Measurements from ENCODE around the gene C11orf16. TPM values are rescaled to one million over a fixed set of nuclear protein-coding genes. Genes with fewer than 3 reads are reported as not detected.

C11orf16 gene
- total and polyA plus RNA-seq, 9 of the 15 experiments (the other 6 are each of a cell fraction or from before 2014, with no cell fraction given), result not detected

- intact Hi-C loops (cut with micrococcal nuclease) (loop anchor here (1.0 to 10.0 kb wide), 7 partner anchors 43 to 385 kb away; partner anchors contain the start of gene NRIP3), in situ Hi-C loops (cut with MboI) (no loop called here)
- Histone ChIP-seq H2AFZ (ENCODE audit: low read depth, low read length) (no peak overlapping the region), H3K36me3 (ENCODE audit: control insufficient read depth, insufficient read depth, low read length) (peaks cover 23% of the 10 kb centered on the region; the same call in 2 of the 3 replicates), H3K27ac (ENCODE audit: extremely low read depth, low read depth, low read length) (no peak overlapping the region), H3K79me2 (ENCODE audit: control insufficient read depth, insufficient read depth, low read length) (peaks cover 48% of the 10 kb centered on the region), H3K4me2 (ENCODE audit: insufficient read depth, low read length) (no peak overlapping the region), H3K9ac (ENCODE audit: insufficient read depth in 1 of 2, low read depth in 2 of 2, low read length in 2 of 2) (no peak overlapping the region), H3K9me3 (replicated peaks; ENCODE audit: control insufficient read depth, insufficient read depth, low read depth, low read length) (no peaks in the 10 kb centered on the region), H3K4me3 (no peak overlapping the region), H3K4me1 (replicated peaks in 1 of 2; ENCODE audit: control insufficient read depth in 2 of 2, insufficient read depth in 2 of 2, low read length in 2 of 2) (peaks cover 10 to 11% of the 10 kb centered on the region in 2 experiments; a peak in 4 of 5 replicates), H3K9me1 (ENCODE audit: control insufficient read depth, insufficient read depth, low read length) (no peaks in the 10 kb centered on the region), H3K27me3 (ENCODE audit: control insufficient read depth in 2 of 2, insufficient read depth in 2 of 2, low read length in 2 of 2) (no peaks in the 10 kb centered on the region), H4K20me1 (replicated peaks; ENCODE audit: control insufficient read depth, insufficient read depth, low read length) (no peaks in the 10 kb centered on the region)
- WGBS (ENCODE audit: insufficient coverage, low coverage, missing lambda C conversion rate), result 24% methylated on average over 2 of the region's 2 CpGs
- BruUV-seq (replicated peaks), result no TSS peak
- POLR2A ChIA-PET, result interaction anchor here (1.0 to 1.5 kb wide), 3 partner anchors 17 to 269 kb away, joined by 3 to 4 read pairs (median 4); partner anchors contain the start of gene ASCL3
- CTCF ChIA-PET (ENCODE audit: low intra/inter-chr PET ratio), result interaction anchor here (0.7 to 1.4 kb wide), 4 partner anchors 46 to 973 kb away, joined by 3 to 5 read pairs (median 4); no protein-coding TSS in a partner anchor
- peak; percentile 60 to 81 (median 67) for DNase-seq (ENCODE audit: extremely low read depth in 1 of 4, low spot score in 3 of 4)
- FAIRE-seq, result peak; percentile 94
- ATAC-seq, result peak; percentile 60
- TF ChIP-seq CEBPB (tag; IDR thresholded peaks at IDR 0.05), result no peak
- no peak for TF ChIP-seq ZNF699 (CRISPR knock-in tag; IDR thresholded peaks at IDR 0.05; ENCODE audit: insufficient replicate concordance)
- TF ChIP-seq NFE2 (IDR thresholded peaks at IDR 0.05; ENCODE audit: low read depth), result no peak
- no peak for TF ChIP-seq PYGO2 (tag; IDR thresholded peaks at IDR 0.05)
- no peak for TF ChIP-seq EGR1 (conservative IDR thresholded peaks at IDR 0.05)
- TF ChIP-seq RB1 (IDR thresholded peaks at IDR 0.05; ENCODE audit: low read depth), result no peak
- TF ChIP-seq, protein P1, sequence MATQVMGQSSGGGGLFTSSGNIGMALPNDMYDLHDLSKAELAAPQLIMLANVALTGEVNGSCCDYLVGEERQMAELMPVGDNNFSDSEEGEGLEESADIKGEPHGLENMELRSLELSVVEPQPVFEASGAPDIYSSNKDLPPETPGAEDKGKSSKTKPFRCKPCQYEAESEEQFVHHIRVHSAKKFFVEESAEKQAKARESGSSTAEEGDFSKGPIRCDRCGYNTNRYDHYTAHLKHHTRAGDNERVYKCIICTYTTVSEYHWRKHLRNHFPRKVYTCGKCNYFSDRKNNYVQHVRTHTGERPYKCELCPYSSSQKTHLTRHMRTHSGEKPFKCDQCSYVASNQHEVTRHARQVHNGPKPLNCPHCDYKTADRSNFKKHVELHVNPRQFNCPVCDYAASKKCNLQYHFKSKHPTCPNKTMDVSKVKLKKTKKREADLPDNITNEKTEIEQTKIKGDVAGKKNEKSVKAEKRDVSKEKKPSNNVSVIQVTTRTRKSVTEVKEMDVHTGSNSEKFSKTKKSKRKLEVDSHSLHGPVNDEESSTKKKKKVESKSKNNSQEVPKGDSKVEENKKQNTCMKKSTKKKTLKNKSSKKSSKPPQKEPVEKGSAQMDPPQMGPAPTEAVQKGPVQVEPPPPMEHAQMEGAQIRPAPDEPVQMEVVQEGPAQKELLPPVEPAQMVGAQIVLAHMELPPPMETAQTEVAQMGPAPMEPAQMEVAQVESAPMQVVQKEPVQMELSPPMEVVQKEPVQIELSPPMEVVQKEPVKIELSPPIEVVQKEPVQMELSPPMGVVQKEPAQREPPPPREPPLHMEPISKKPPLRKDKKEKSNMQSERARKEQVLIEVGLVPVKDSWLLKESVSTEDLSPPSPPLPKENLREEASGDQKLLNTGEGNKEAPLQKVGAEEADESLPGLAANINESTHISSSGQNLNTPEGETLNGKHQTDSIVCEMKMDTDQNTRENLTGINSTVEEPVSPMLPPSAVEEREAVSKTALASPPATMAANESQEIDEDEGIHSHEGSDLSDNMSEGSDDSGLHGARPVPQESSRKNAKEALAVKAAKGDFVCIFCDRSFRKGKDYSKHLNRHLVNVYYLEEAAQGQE (IDR thresholded peaks at IDR 0.05; ENCODE audit: borderline replicate concordance), result peak; percentile 67; the same call in 1 of the 2 replicates
- TF ChIP-seq, protein P1 (CRISPR knock-in tag; IDR thresholded peaks at IDR 0.05; ENCODE audit: low read depth), result no peak
- TF ChIP-seq ZNF12 (CRISPR knock-in tag; IDR thresholded peaks at IDR 0.05), result no peak
- no peak for TF ChIP-seq STAT6 (CRISPR knock-in tag; IDR thresholded peaks at IDR 0.05)
- 0 out of 2 replicates have a peak, but pooled peaks have one; percentile 11 for TF ChIP-seq FOSL1 (tag; conservative IDR thresholded peaks at IDR 0.05)
Measured at GRCh38 chr11:8959546-8960166, 26.9 kb upstream of the C11orf16 start.

All from K562 (cell line).